Mammary epithelial cell (primary cell): ENCODE data around the gene PHF10.

Experiments used
- CTCF ChIP-seq, 2 donors: IDR thresholded peaks in 1 of 2; conservative IDR thresholded peaks in 1 of 2; 2 replicates each; pipeline ENCODE4 v1.5.1; 2011 to 2012; ENCODE audit warnings: inconsistent platforms in 2 of 2, low read length in 2 of 2, mild to moderate bottlenecking in 2 of 2, control low read depth in 1 of 2, low read depth in 1 of 2; ENCODE audit not compliant: insufficient read depth in 1 of 2; ENCODE audit errors: extremely low read depth in 1 of 2
- EZH2 ChIP-seq: IDR thresholded peaks from 2 replicates; pipeline ENCODE4 v1.6.1; 2012; ENCODE audit warnings: low read length, inconsistent platforms, borderline replicate concordance

- TF ChIP-seq CTCF (conservative IDR thresholded peaks at IDR 0.05 in 1 of 2, IDR thresholded peaks at IDR 0.05 in 1 of 2; ENCODE audit: extremely low read depth in 1 of 2, insufficient read depth in 1 of 2, low read depth in 1 of 2, low read length in 2 of 2), result no peak
- no peak for TF ChIP-seq EZH2
Measured at GRCh38 chr6:169659820-169660610, 64.3 kb downstream of the PHF10 start.
